Measurements from ENCODE around the gene XKRX. TPM values are rescaled to one million over a fixed set of nuclear protein-coding genes. Genes with fewer than 3 reads are reported as not detected.
A peak's percentile ranks its signal among the peaks of the same experiment; 100 is the strongest.

XKRX gene
- total and polyA plus RNA-seq, 2 of the 13 experiments (the other 11 are each of a cell fraction or from before 2014, with no cell fraction given): not detected

- TF ChIP-seq REST (IDR thresholded peaks at IDR 0.05; ENCODE audit: borderline replicate concordance in 1 of 2, low read depth in 1 of 2, low read length in 2 of 2): no peak
- TF ChIP-seq ZKSCAN8 (CRISPR knock-in tag; IDR thresholded peaks at IDR 0.05; ENCODE audit: borderline replicate concordance): no peak
- peak; percentile 78 for TF ChIP-seq CTCF (CRISPR knock-in tag; IDR thresholded peaks at IDR 0.05)
- peak; percentile 27; the same call in 1 of the 2 replicates for TF ChIP-seq SOX5 (CRISPR knock-in tag; IDR thresholded peaks at IDR 0.05; ENCODE audit: borderline replicate concordance)
- no peak for TF ChIP-seq SOX13 (IDR thresholded peaks at IDR 0.05)
- TF ChIP-seq SOX13 (CRISPR knock-in tag; conservative IDR thresholded peaks at IDR 0.05 in 1 of 2, IDR thresholded peaks at IDR 0.05 in 1 of 2): 0 out of 4 replicates have a peak, but pooled peaks of 1 of the 2 experiments have one; percentile 26
- TF ChIP-seq RBAK (CRISPR knock-in tag; IDR thresholded peaks at IDR 0.05): no peak
- TF ChIP-seq U2AF2 (IDR thresholded peaks at IDR 0.05; ENCODE audit: low read depth, low read length): no peak
- peak; percentile 21; the same call in 1 of the 2 replicates for TF ChIP-seq KAT8 (CRISPR knock-in tag; IDR thresholded peaks at IDR 0.05)
- TF ChIP-seq ZNF234 (CRISPR knock-in tag; conservative IDR thresholded peaks at IDR 0.05): no peak
- TF ChIP-seq ZNF772 (CRISPR knock-in tag; IDR thresholded peaks at IDR 0.05): no peak
These were observed 33.2 kb downstream of the XKRX start (continued) for GRCh38 chrX:100895365-100896075.
